ENCODE data around the gene KIAA0513.

GRCh38 chr16:85094176-85094805, 66.7 kb downstream of the KIAA0513 start:
- TF ChIP-seq CTCF (IDR thresholded peaks at IDR 0.05) (no peak), EZH2 (IDR thresholded peaks at IDR 0.05; ENCODE audit: borderline replicate concordance, insufficient read depth, low read depth, low read length, poor library complexity, severe bottlenecking) (no peak)
